ENCODE results near the gene MRPL42. TPM values are rescaled to one million over a fixed set of nuclear protein-coding genes. Genes with fewer than 3 reads are reported as not detected.
"Not testable (repeated sequence)": the region's sequence is repeated elsewhere in the genome, so short reads cannot be mapped to it uniquely, and the experiment has no call there.

The MRPL42 gene
- total RNA-seq, 2 donors from 2014 or later = 34.7 to 39.9 TPM

GRCh38 chr12:93492808-93493207 is 25.5 kb downstream of the MRPL42 start:
- peaks cover 12% of the 10 kb centered on the region for H3K36me3 Mint-ChIP-seq (ENCODE audit: low read depth)
- not testable (repeated sequence) for H3K4me3 Mint-ChIP-seq; DNase-seq; H3K4me1 Mint-ChIP-seq; H3K27me3 Mint-ChIP-seq; ATAC-seq; H3K27ac Mint-ChIP-seq; H3K9me3 ChIP-seq (ENCODE audit: control insufficient read depth, low read length, poor library complexity, severe bottlenecking)

GRCh38 chr12:93494096-93494495 is 26.8 kb downstream of the MRPL42 start:
- no peak for DNase-seq
- no peak overlapping the region for H3K4me3 Mint-ChIP-seq
- H3K36me3 Mint-ChIP-seq (ENCODE audit: low read depth) = peaks cover 12% of the 10 kb centered on the region
- H3K27me3 Mint-ChIP-seq = no peaks in the 10 kb centered on the region
- peaks cover 8% of the 10 kb centered on the region for H3K4me1 Mint-ChIP-seq
- ATAC-seq = no peak
- peak overlapping the region; percentile 57 for H3K27ac Mint-ChIP-seq
- H3K9me3 ChIP-seq (ENCODE audit: control insufficient read depth, low read length, poor library complexity, severe bottlenecking) = no peaks in the 10 kb centered on the region

GRCh38 chr12:93497456-93497855 is 30.1 kb downstream of the MRPL42 start:
- Mint-ChIP-seq H3K36me3 (ENCODE audit: low read depth) (peaks cover 6% of the 10 kb centered on the region), H3K4me1 (peaks cover 8% of the 10 kb centered on the region), H3K4me3 (no peak overlapping the region), H3K27me3 (no peaks in the 10 kb centered on the region), H3K27ac (peak overlapping the region; percentile 61)
- ATAC-seq (no peak), DNase-seq (no peak)
- H3K9me3 ChIP-seq (ENCODE audit: control insufficient read depth, low read length, poor library complexity, severe bottlenecking) = no peaks in the 10 kb centered on the region

- not testable (repeated sequence) for H3K27ac Mint-ChIP-seq; H3K4me1 Mint-ChIP-seq; H3K36me3 Mint-ChIP-seq (ENCODE audit: low read depth); H3K9me3 ChIP-seq (ENCODE audit: control insufficient read depth, low read length, poor library complexity, severe bottlenecking); H3K4me3 Mint-ChIP-seq; H3K27me3 Mint-ChIP-seq; DNase-seq; ATAC-seq
Observed at GRCh38 chr12:93498813-93499212, 31.5 kb downstream of the MRPL42 start.

- no peaks in the 10 kb centered on the region for H3K9me3 ChIP-seq (ENCODE audit: control insufficient read depth, low read length, poor library complexity, severe bottlenecking)
- H3K4me1 Mint-ChIP-seq = peaks cover 5% of the 10 kb centered on the region
- DNase-seq (no peak), ATAC-seq (no peak)
- H3K27me3 Mint-ChIP-seq = no peaks in the 10 kb centered on the region
- H3K4me3 Mint-ChIP-seq = no peak overlapping the region
- H3K36me3 Mint-ChIP-seq (ENCODE audit: low read depth) = no peaks in the 10 kb centered on the region
- no peak overlapping the region for H3K27ac Mint-ChIP-seq
Observed at GRCh38 chr12:93500201-93500600, 32.9 kb downstream of the MRPL42 start.

- H3K9me3 ChIP-seq (ENCODE audit: control insufficient read depth, low read length, poor library complexity, severe bottlenecking) = no peaks in the 10 kb centered on the region
- no peaks in the 10 kb centered on the region for H3K36me3 Mint-ChIP-seq (ENCODE audit: low read depth)
- H3K4me3 Mint-ChIP-seq = no peak overlapping the region
- no peak for ATAC-seq
- DNase-seq = no peak
- H3K27me3 Mint-ChIP-seq = no peaks in the 10 kb centered on the region
- H3K27ac Mint-ChIP-seq = no peak overlapping the region
- peaks cover 8% of the 10 kb centered on the region for H3K4me1 Mint-ChIP-seq
Observed at GRCh38 chr12:93500667-93501066, 33.4 kb downstream of the MRPL42 start.

GRCh38 chr12:93502802-93503623 is 35.7 kb downstream of the MRPL42 start:
- H3K27ac Mint-ChIP-seq = peak overlapping the region; percentile 79
- no peaks in the 10 kb centered on the region for H3K9me3 ChIP-seq (ENCODE audit: control insufficient read depth, low read length, poor library complexity, severe bottlenecking)
- H3K4me1 Mint-ChIP-seq = peaks cover 3% of the 10 kb centered on the region
- H3K27me3 Mint-ChIP-seq = no peaks in the 10 kb centered on the region
- ATAC-seq (peak; percentile 50), DNase-seq (peak; percentile 13 to 56 (median 26))
- no peak overlapping the region for H3K4me3 Mint-ChIP-seq
- H3K36me3 Mint-ChIP-seq (ENCODE audit: low read depth) = no peaks in the 10 kb centered on the region

- no peaks in the 10 kb centered on the region for H3K36me3 Mint-ChIP-seq (ENCODE audit: low read depth)
- no peak for ATAC-seq
- no peak for DNase-seq
- no peak overlapping the region for H3K27ac Mint-ChIP-seq
- no peaks in the 10 kb centered on the region for H3K27me3 Mint-ChIP-seq
- peaks cover 3% of the 10 kb centered on the region for H3K4me1 Mint-ChIP-seq
- no peak overlapping the region for H3K4me3 Mint-ChIP-seq
- no peaks in the 10 kb centered on the region for H3K9me3 ChIP-seq (ENCODE audit: control insufficient read depth, low read length, poor library complexity, severe bottlenecking)
Observed at GRCh38 chr12:93507165-93507564, 39.9 kb downstream of the MRPL42 start.

GRCh38 chr12:93509506-93509905 is 42.2 kb downstream of the MRPL42 start:
- Mint-ChIP-seq H3K4me1 (peaks cover 3% of the 10 kb centered on the region), H3K4me3 (no peak overlapping the region), H3K27ac (no peak overlapping the region), H3K27me3 (no peaks in the 10 kb centered on the region), H3K36me3 (ENCODE audit: low read depth) (no peaks in the 10 kb centered on the region)
- DNase-seq (no peak), ATAC-seq (no peak)
- no peaks in the 10 kb centered on the region for H3K9me3 ChIP-seq (ENCODE audit: control insufficient read depth, low read length, poor library complexity, severe bottlenecking)

- H3K9me3 ChIP-seq (ENCODE audit: control insufficient read depth, low read length, poor library complexity, severe bottlenecking) = no peaks in the 10 kb centered on the region
- Mint-ChIP-seq H3K27me3 (no peaks in the 10 kb centered on the region), H3K4me3 (no peak overlapping the region), H3K27ac (peak overlapping the region; percentile 74), H3K4me1 (no peaks in the 10 kb centered on the region), H3K36me3 (ENCODE audit: low read depth) (no peaks in the 10 kb centered on the region)
- DNase-seq (no peak), ATAC-seq (no peak)
Observed at GRCh38 chr12:93514853-93515252, 47.5 kb downstream of the MRPL42 start.

GRCh38 chr12:93518725-93519124 is 51.4 kb downstream of the MRPL42 start:
- DNase-seq = no peak
- H3K27ac Mint-ChIP-seq = no peak overlapping the region

GRCh38 chr12:93519859-93520258 is 52.5 kb downstream of the MRPL42 start:
- no peak for ATAC-seq
- no peaks in the 10 kb centered on the region for H3K36me3 Mint-ChIP-seq (ENCODE audit: low read depth)
- no peak overlapping the region for H3K4me3 Mint-ChIP-seq
- H3K9me3 ChIP-seq (ENCODE audit: control insufficient read depth, low read length, poor library complexity, severe bottlenecking) = no peaks in the 10 kb centered on the region
- no peak for DNase-seq
- H3K4me1 Mint-ChIP-seq = peaks cover 2% of the 10 kb centered on the region
- H3K27ac Mint-ChIP-seq = no peak overlapping the region
- peaks cover 5% of the 10 kb centered on the region for H3K27me3 Mint-ChIP-seq

More at GRCh38 chr12:93518725-93519124, 51.4 kb downstream of the MRPL42 start:
- H3K4me1 Mint-ChIP-seq = peaks cover 2% of the 10 kb centered on the region
- H3K9me3 ChIP-seq (ENCODE audit: control insufficient read depth, low read length, poor library complexity, severe bottlenecking) = no peaks in the 10 kb centered on the region
- H3K27me3 Mint-ChIP-seq = no peaks in the 10 kb centered on the region
- no peak for ATAC-seq
- no peak overlapping the region for H3K4me3 Mint-ChIP-seq
- no peaks in the 10 kb centered on the region for H3K36me3 Mint-ChIP-seq (ENCODE audit: low read depth)

- ATAC-seq (no peak), DNase-seq (no peak)
- Mint-ChIP-seq H3K4me3 (no peak overlapping the region), H3K27me3 (peaks cover 5% of the 10 kb centered on the region), H3K36me3 (ENCODE audit: low read depth) (no peaks in the 10 kb centered on the region), H3K4me1 (peaks cover 2% of the 10 kb centered on the region), H3K27ac (no peak overlapping the region)
- no peaks in the 10 kb centered on the region for H3K9me3 ChIP-seq (ENCODE audit: control insufficient read depth, low read length, poor library complexity, severe bottlenecking)
Observed at GRCh38 chr12:93520454-93520853, 53.1 kb downstream of the MRPL42 start.
